Caco-2 (cell line): ENCODE results near the gene PTTG1IP. TPM values are rescaled to one million over a fixed set of nuclear protein-coding genes. Genes with fewer than 3 reads are reported as not detected.

ENCODE experiments used
- BruUV-seq: library from RNA; stranded (reverse); fragments of 400-500 nt; replicated peaks from 2 replicates; lab custom pipeline; 2021; lab: Mats Ljungman, UMichigan
- CTCF ChIA-PET: fragments of 300-600 bp; sonication (Branson Sonifier 250); formaldehyde crosslinking; loops from one replicate; lab custom pipeline; 2022; ENCODE audit warnings: antibody characterized with exemption; lab: Charles Lee
- POLR2A ChIA-PET: fragments of 300-600 bp; sonication (Branson Sonifier 250); formaldehyde crosslinking; loops from one replicate; lab custom pipeline; 2022; ENCODE audit warnings: antibody characterized with exemption; lab: Charles Lee
- DNase-seq, 2 experiments: peaks; one replicate each; pipeline versions ENCODE4 v3.0.0 to v3.0.0-alpha.2; 2020 to 2022
- H3K27me3 ChIP-seq: replicated peaks from 2 replicates; pipeline ENCODE4 v1.6.0; 2011; ENCODE audit warnings: low read length; ENCODE audit not compliant: control insufficient read depth, insufficient read depth
- H3K36me3 ChIP-seq: 2 replicates; pipeline ENCODE4 v1.5.1; 2011; ENCODE audit warnings: low read length; ENCODE audit not compliant: control insufficient read depth, insufficient read depth
- H3K4me1 ChIP-seq: fragments of 250-450 bp; sonication (Bioruptor Pico); 2 replicates; pipeline ENCODE4 v1.5.1; 2020; ENCODE audit warnings: mild to moderate bottlenecking
- H3K4me3 ChIP-seq: 2 replicates; pipeline ENCODE4 v1.5.1; 2011; ENCODE audit warnings: low read depth, mild to moderate bottlenecking, control low read depth, low read length
- H3K9me3 ChIP-seq: fragments of 250-450 bp; sonication (Bioruptor Pico); 2 replicates; pipeline ENCODE4 v1.5.1; 2020; ENCODE audit warnings: mild to moderate bottlenecking, moderate library complexity
- H3K27ac Mint-ChIP-seq: one replicate; pipeline ENCODE4 v1.8.0; 2022; ENCODE audit warnings: mixed read lengths; ENCODE audit not compliant: unreplicated experiment
- H3K27me3 Mint-ChIP-seq: one replicate; pipeline ENCODE4 v1.8.0; 2022; ENCODE audit warnings: mixed read lengths; ENCODE audit not compliant: insufficient read depth, unreplicated experiment
- H3K36me3 Mint-ChIP-seq: one replicate; pipeline ENCODE4 v1.8.0; 2022; ENCODE audit warnings: mild to moderate bottlenecking, mixed read lengths; ENCODE audit not compliant: insufficient read depth, unreplicated experiment
- H3K4me1 Mint-ChIP-seq: one replicate; pipeline ENCODE4 v1.8.0; 2022; ENCODE audit warnings: low read depth, mixed read lengths; ENCODE audit not compliant: unreplicated experiment
- H3K4me3 Mint-ChIP-seq: one replicate; pipeline ENCODE4 v1.8.0; 2022; ENCODE audit warnings: mild to moderate bottlenecking, moderate library complexity, mixed read lengths; ENCODE audit not compliant: unreplicated experiment
- H3K9me3 Mint-ChIP-seq: one replicate; pipeline ENCODE4 v1.8.0; 2022; ENCODE audit warnings: mixed read lengths; ENCODE audit not compliant: unreplicated experiment
- intact Hi-C: fragments of 100-400 bp; cut with micrococcal nuclease; formaldehyde crosslinking; loops from one replicate; pipeline ENCODE4 v1.10.0; 2022; ENCODE audit not compliant: unreplicated experiment
- total RNA-seq: library from RNA; stranded (reverse); gene quantifications from 2 replicates; pipeline ENCODE4 v1.2.3, GENCODE V29; 2022
- TF ChIP-seq, protein P1 (sequence below), 2 experiments: fragments of 200-600 bp in 1 of 2; IDR thresholded peaks; 1 replicate in 1 of 2; 2 replicates in 1 of 2; pipeline versions ENCODE4 v1.5.1 to v1.8.0; 2011 to 2022; ENCODE audit warnings: antibody characterized with exemption in 1 of 2, control low read depth in 1 of 2, inconsistent platforms in 1 of 2, low read depth in 1 of 2, low read length in 1 of 2, mild to moderate bottlenecking in 1 of 2, moderate library complexity in 1 of 2; ENCODE audit not compliant: insufficient read depth in 1 of 2, severe bottlenecking in 1 of 2, unreplicated experiment in 1 of 2

The PTTG1IP gene
- total RNA-seq, 1 experiment from 2014 or later: 296 TPM

DNA sequence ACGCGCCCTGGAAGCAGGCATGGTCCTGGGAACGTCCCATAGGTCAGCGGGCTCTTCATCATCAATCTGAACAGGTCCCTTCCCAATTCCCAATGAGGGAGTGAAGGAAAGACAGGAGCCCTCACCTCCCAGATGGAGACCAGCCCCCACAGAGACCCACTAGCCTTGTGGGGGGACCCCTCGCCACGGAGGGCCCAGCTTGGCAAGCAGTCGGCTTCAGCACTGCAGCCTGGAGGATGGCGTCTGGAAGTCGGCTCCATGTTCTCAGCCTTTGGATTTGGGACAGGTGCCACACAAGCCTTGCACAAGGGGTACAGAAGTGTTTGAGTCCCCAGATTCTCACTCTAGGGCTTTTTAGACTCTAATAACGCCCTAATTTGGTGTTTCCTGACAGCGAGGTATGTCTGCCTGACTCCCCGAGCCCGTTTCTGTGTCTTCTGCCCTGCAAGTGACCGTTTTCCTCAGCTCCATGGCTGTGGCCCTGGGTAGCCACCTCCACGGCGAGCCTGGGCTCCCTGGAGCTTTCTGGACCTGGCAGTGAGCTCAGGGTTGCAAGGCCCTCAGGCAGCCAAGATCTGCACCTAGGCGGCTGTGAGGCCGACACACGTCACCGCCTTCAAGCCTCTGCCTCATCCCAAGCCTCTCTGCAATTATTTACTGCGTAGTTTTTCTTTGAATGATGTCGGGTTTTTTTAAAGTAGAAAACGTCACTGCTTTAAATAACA is 30.6 kb downstream of the PTTG1IP start:
- no TSS peak for BruUV-seq
- ChIA-PET CTCF (no interaction called here), POLR2A (no interaction called here)
- H3K9me3 ChIP-seq: no peaks in the 10 kb centered on the region
- no peak overlapping the region for H3K4me3 ChIP-seq
- intact Hi-C loops: no loop called here
- TF ChIP-seq, protein P1, sequence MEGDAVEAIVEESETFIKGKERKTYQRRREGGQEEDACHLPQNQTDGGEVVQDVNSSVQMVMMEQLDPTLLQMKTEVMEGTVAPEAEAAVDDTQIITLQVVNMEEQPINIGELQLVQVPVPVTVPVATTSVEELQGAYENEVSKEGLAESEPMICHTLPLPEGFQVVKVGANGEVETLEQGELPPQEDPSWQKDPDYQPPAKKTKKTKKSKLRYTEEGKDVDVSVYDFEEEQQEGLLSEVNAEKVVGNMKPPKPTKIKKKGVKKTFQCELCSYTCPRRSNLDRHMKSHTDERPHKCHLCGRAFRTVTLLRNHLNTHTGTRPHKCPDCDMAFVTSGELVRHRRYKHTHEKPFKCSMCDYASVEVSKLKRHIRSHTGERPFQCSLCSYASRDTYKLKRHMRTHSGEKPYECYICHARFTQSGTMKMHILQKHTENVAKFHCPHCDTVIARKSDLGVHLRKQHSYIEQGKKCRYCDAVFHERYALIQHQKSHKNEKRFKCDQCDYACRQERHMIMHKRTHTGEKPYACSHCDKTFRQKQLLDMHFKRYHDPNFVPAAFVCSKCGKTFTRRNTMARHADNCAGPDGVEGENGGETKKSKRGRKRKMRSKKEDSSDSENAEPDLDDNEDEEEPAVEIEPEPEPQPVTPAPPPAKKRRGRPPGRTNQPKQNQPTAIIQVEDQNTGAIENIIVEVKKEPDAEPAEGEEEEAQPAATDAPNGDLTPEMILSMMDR (IDR thresholded peaks at IDR 0.05; ENCODE audit: insufficient read depth in 1 of 2, low read depth in 1 of 2, low read length in 1 of 2, severe bottlenecking in 1 of 2, unreplicated experiment in 1 of 2): no peak
- Mint-ChIP-seq H3K4me3 (no peak overlapping the region), H3K4me1 (peaks cover 6% of the 10 kb centered on the region), H3K9me3 (no peaks in the 10 kb centered on the region), H3K27me3 (no peaks in the 10 kb centered on the region), H3K36me3 (peaks cover 39% of the 10 kb centered on the region), H3K27ac (no peak overlapping the region)
- peak in 1 of 2 experiments; percentile 12 for DNase-seq
- no peaks in the 10 kb centered on the region for H3K27me3 ChIP-seq
- H3K4me1 ChIP-seq: peaks cover 20% of the 10 kb centered on the region
- no peaks in the 10 kb centered on the region for H3K36me3 ChIP-seq

DNA sequence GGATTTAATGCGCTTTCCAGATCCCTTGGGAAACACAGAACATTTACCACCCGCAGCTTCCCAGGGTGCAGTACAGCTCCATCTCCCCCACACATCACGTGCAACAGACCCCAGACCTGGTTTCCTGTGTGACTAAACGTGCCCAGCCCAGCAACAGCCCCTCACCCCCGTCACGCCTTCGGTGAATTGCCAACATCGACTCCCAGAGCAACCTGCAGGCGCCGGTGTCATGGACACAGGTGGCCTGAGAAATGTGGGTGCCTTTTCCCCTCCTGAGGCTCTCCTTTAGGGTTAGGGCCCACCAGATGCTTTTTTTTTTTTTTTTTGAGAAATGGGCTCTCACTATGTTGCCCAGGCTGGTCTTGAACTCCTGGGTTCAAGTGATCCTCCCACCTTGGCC is 31.4 kb downstream of the PTTG1IP start:
- H3K27me3 ChIP-seq: no peaks in the 10 kb centered on the region
- H3K27ac Mint-ChIP-seq: no peak overlapping the region
- ChIA-PET CTCF (no interaction called here), POLR2A (no interaction called here)
- no peak for DNase-seq
- H3K9me3 Mint-ChIP-seq: no peaks in the 10 kb centered on the region
- peaks cover 6% of the 10 kb centered on the region for H3K4me1 Mint-ChIP-seq
- no peak overlapping the region for H3K4me3 ChIP-seq
- no peak overlapping the region for H3K4me3 Mint-ChIP-seq
- no peaks in the 10 kb centered on the region for H3K9me3 ChIP-seq
- intact Hi-C loops: no loop called here
- no peaks in the 10 kb centered on the region for H3K27me3 Mint-ChIP-seq
- peaks cover 22% of the 10 kb centered on the region for H3K4me1 ChIP-seq
- no peaks in the 10 kb centered on the region for H3K36me3 ChIP-seq
- peaks cover 31% of the 10 kb centered on the region for H3K36me3 Mint-ChIP-seq
- BruUV-seq: no TSS peak
- TF ChIP-seq, protein P1 (IDR thresholded peaks at IDR 0.05; ENCODE audit: insufficient read depth in 1 of 2, low read depth in 1 of 2, low read length in 1 of 2, severe bottlenecking in 1 of 2, unreplicated experiment in 1 of 2): no peak

DNA sequence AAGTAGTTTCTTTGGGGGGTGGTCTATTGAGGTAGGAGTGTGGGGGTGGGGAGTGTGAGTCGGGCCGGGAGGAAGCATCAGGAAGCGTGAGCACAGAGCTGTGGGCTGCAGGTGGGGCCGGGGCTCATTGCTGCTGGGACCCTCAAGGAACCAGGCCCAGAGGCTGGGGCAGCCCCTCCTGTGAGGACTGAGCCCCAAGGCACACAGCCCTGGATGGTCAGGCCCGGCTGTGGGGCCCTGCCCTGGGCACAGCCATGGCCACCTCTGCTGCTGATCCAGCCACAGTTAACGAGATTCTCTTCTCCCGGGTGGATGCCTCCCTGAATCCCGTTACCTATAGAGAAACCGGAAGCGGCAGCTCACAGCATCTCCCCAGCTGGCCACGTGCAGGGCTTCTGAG is 32.7 kb downstream of the PTTG1IP start:
- no peak overlapping the region for H3K27ac Mint-ChIP-seq
- Histone ChIP-seq H3K9me3 (no peaks in the 10 kb centered on the region), H3K4me1 (peaks cover 18% of the 10 kb centered on the region), H3K4me3 (no peak overlapping the region), H3K27me3 (no peaks in the 10 kb centered on the region), H3K36me3 (no peaks in the 10 kb centered on the region)
- intact Hi-C loops: no loop called here
- TF ChIP-seq, protein P1 (IDR thresholded peaks at IDR 0.05; ENCODE audit: insufficient read depth in 1 of 2, low read depth in 1 of 2, low read length in 1 of 2, severe bottlenecking in 1 of 2, unreplicated experiment in 1 of 2): no peak
- H3K27me3 Mint-ChIP-seq: no peaks in the 10 kb centered on the region
- H3K4me3 Mint-ChIP-seq: no peak overlapping the region
- ChIA-PET POLR2A (no interaction called here), CTCF (no interaction called here)
- DNase-seq: peak in 1 of 2 experiments; percentile 16
- no peaks in the 10 kb centered on the region for H3K9me3 Mint-ChIP-seq
- peaks cover 18% of the 10 kb centered on the region for H3K36me3 Mint-ChIP-seq
- BruUV-seq: no TSS peak
- peaks cover 6% of the 10 kb centered on the region for H3K4me1 Mint-ChIP-seq
